Breast epithelium (tissue), 3 donors: ENCODE data around the gene ALDH6A1.

Experiments used
- CTCF ChIP-seq, 3 donors: fragments of 450-650 bp; IDR thresholded peaks; one replicate each; pipeline ENCODE4 v1.5.1; 2016 to 2017; ENCODE audit warnings: antibody characterized with exemption in 3 of 3, mild to moderate bottlenecking in 3 of 3, moderate library complexity in 3 of 3
- POLR2A ChIP-seq: fragments of 450-650 bp; IDR thresholded peaks from one replicate; pipeline ENCODE4 v1.6.1; 2016; ENCODE audit warnings: antibody characterized with exemption, mild to moderate bottlenecking, moderate library complexity
- POLR2AphosphoS5 ChIP-seq, 3 donors: sonication (generic); formaldehyde crosslinking; IDR thresholded peaks; one replicate each; pipeline ENCODE4 v1.6.1; 2017; ENCODE audit warnings: antibody characterized with exemption in 3 of 3

DNA sequence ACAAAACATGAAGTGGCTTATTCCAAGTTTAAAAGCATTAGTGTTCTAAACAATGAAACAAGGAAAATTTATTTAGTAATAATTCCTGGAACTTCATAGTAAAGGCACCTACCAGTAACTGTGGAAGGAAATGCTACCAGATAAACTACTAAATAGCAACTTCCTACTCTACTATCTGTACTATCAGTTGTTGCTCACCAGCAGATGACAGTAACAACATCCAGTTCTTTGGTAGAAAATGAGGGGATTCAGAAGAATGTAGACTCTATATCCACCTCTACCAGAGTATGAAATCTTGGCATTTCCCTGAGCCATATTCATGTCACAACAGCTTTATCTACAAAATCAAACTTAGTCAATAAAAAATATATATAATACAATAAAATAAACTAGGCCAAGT is 68.3 kb downstream of the ALDH6A1 start:
- TF ChIP-seq CTCF (IDR thresholded peaks at IDR 0.05) (no peak), POLR2A (no peak), POLR2AphosphoS5 (IDR thresholded peaks at IDR 0.05) (no peak)
